Breast epithelium (tissue), 4 donors: Measurements from ENCODE around the gene LMAN2. TPM values are rescaled to one million over a fixed set of nuclear protein-coding genes. Genes with fewer than 3 reads are reported as not detected.

Experiments used
- DNase-seq, 2 donors: peaks; one replicate each; pipeline ENCODE4 v3.0.0-alpha.2; 2019; ENCODE audit warnings: low spot score in 2 of 2
- H3K27ac ChIP-seq, 2 donors: fragments of 200-600 bp; sonication (generic) in 1 of 2; one replicate each; pipeline ENCODE4 v1.5.1; 2016 to 2019; ENCODE audit warnings: mild to moderate bottlenecking in 1 of 2
- H3K27me3 ChIP-seq, 2 donors: fragments of 200-600 bp; sonication (generic) in 1 of 2; one replicate each; pipeline versions ENCODE4 v1.5.1 to v1.6.0; 2017 to 2019; ENCODE audit warnings: control low read depth in 1 of 2, mild to moderate bottlenecking in 1 of 2
- H3K36me3 ChIP-seq: fragments of 200-600 bp; one replicate; pipeline ENCODE4 v1.5.1; 2019
- H3K4me1 ChIP-seq, 2 donors: fragments of 200-600 bp; sonication (generic); one replicate each; pipeline ENCODE4 v1.5.1; 2016 to 2019; ENCODE audit warnings: control low read depth in 1 of 2
- H3K4me3 ChIP-seq, 3 donors: fragments of 200-600 bp; sonication (generic); 1 replicate in 2 of 3; 2 replicates in 1 of 3; pipeline ENCODE4 v1.5.1; 2016 to 2019; ENCODE audit warnings: mild to moderate bottlenecking in 3 of 3, moderate library complexity in 2 of 3
- H3K9me3 ChIP-seq, 2 donors: fragments of 200-600 bp; sonication (generic) in 1 of 2; one replicate each; pipeline ENCODE4 v1.5.1; 2016 to 2019; ENCODE audit warnings: control low read depth in 1 of 2
- POLR2A ChIP-seq: fragments of 450-650 bp; IDR thresholded peaks from one replicate; pipeline ENCODE4 v1.6.1; 2016; ENCODE audit warnings: antibody characterized with exemption, mild to moderate bottlenecking, moderate library complexity
- POLR2AphosphoS5 ChIP-seq, 3 donors: sonication (generic); formaldehyde crosslinking; IDR thresholded peaks; one replicate each; pipeline ENCODE4 v1.6.1; 2017; ENCODE audit warnings: antibody characterized with exemption in 3 of 3
- intact Hi-C: fragments of 100-400 bp; cut with DNase I; formaldehyde crosslinking; loops from one replicate; pipeline ENCODE4 v1.15.1; 2023; ENCODE audit warnings: low total_unique reads
- total RNA-seq, 3 donors: library from RNA; depleted of rRNA; stranded (reverse); fragments of >200 nt; gene quantifications; one replicate each; pipeline ENCODE4 v1.1.0, GENCODE V29; 2016
- TF ChIP-seq, protein P1 (sequence below), 3 donors: fragments of 450-650 bp; IDR thresholded peaks; one replicate each; pipeline ENCODE4 v1.5.1; 2016 to 2017; ENCODE audit warnings: antibody characterized with exemption in 3 of 3, mild to moderate bottlenecking in 3 of 3, moderate library complexity in 3 of 3

The LMAN2 gene
- total RNA-seq, 3 donors from 2014 or later = 139 to 188 (median 170) TPM

DNA sequence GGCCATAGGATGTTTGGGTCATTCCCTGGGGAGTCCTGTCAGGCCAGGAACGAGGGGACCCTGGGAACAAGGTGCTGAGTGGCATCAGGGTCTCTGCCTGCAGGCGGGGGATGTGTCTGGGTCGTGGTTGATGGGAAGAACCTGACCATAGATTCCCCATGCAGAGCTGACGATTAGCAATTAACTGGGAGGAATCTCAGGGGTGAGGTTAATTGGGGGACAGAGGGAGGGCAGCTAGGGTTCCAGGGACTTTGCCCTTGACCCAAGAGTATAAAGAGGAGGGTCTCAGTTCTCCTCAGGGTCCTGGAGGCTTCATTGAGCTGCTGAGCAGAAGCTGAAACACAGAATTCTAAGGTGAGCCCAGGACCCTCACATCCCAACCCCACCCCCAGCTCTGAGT, 32.7 kb upstream of the LMAN2 start, which contains the start of gene SLC34A1:
SLC34A1 (plus strand) TSS at position 301 of the 400 bp plus-strand sequence. CDS start 1,308 bp downstream, outside the sequence.
- Histone ChIP-seq H3K27me3 (no peaks in the 10 kb centered on the region), H3K36me3 (no peaks in the 10 kb centered on the region), H3K9me3 (no peaks in the 10 kb centered on the region), H3K27ac (no peak within 1 kb of the TSS), H3K4me1 (no peaks in the 10 kb centered on the region), H3K4me3 (no peak within 1 kb of the TSS)
- intact Hi-C loops = no loop called here
- DNase-seq = no peak
- TF ChIP-seq, protein P1, sequence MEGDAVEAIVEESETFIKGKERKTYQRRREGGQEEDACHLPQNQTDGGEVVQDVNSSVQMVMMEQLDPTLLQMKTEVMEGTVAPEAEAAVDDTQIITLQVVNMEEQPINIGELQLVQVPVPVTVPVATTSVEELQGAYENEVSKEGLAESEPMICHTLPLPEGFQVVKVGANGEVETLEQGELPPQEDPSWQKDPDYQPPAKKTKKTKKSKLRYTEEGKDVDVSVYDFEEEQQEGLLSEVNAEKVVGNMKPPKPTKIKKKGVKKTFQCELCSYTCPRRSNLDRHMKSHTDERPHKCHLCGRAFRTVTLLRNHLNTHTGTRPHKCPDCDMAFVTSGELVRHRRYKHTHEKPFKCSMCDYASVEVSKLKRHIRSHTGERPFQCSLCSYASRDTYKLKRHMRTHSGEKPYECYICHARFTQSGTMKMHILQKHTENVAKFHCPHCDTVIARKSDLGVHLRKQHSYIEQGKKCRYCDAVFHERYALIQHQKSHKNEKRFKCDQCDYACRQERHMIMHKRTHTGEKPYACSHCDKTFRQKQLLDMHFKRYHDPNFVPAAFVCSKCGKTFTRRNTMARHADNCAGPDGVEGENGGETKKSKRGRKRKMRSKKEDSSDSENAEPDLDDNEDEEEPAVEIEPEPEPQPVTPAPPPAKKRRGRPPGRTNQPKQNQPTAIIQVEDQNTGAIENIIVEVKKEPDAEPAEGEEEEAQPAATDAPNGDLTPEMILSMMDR (IDR thresholded peaks at IDR 0.05) = no peak
- TF ChIP-seq POLR2AphosphoS5 (IDR thresholded peaks at IDR 0.05) (no peak), POLR2A (no peak)

DNA sequence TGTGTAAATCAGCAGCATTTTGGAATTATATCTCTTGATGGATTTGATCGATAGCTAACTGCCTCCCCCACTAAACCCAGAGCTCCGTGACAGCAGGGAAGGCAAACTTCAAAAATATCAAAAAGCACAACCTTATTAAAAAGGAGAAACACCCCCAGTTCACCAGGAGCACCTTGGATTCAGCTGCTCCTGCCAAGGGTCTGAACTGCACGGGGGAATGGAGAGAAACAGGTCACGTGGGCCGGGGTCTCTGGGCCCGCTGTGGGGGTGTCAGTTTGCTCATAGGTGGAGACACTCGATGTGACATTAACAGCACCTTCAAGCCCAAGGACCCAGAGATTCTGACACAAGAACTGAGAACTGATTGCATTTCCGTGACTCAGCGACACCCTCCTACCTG, 31.7 kb upstream of the LMAN2 start:
- Histone ChIP-seq H3K27ac (no peak overlapping the region), H3K27me3 (no peaks in the 10 kb centered on the region), H3K36me3 (no peaks in the 10 kb centered on the region), H3K9me3 (no peaks in the 10 kb centered on the region), H3K4me1 (no peaks in the 10 kb centered on the region), H3K4me3 (no peak overlapping the region)
- no peak for DNase-seq
- intact Hi-C loops = no loop called here
- no peak for TF ChIP-seq POLR2AphosphoS5 (IDR thresholded peaks at IDR 0.05)
- TF ChIP-seq POLR2A = no peak
- TF ChIP-seq, protein P1 (IDR thresholded peaks at IDR 0.05) = no peak

DNA sequence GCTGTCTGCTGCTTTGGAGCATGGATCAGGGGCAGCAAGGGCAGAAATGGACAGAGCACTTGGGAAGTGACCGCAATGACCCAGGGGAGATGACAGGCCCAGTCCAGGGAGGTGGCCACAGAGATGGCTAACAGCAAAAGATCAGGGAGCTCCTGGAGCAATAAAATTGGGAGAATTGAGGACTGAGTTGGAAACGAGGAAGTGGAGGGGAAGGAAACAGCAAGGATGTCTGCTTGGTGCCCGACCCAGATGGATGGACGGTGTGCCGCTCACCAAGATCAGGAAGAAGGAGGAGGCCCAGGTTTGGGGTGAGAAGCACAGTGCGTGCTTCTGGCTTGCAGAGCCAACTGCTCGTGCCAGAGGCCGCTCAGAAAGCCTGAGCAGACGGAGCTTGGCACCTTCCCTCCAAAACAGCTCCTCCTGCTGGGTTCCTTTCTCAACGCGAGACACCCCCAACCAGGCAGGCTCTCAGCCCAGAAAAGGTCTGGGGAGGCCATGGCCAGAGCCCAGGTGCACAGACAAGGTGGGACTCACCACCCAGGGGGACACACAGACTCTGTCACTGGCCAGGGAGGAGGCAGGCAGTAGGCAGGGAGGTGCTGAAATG, 31.1 kb upstream of the LMAN2 start:
- no peak for TF ChIP-seq POLR2AphosphoS5 (IDR thresholded peaks at IDR 0.05)
- no peak for TF ChIP-seq POLR2A
- TF ChIP-seq, protein P1 (IDR thresholded peaks at IDR 0.05) = no peak
- intact Hi-C loops = no loop called here

DNA sequence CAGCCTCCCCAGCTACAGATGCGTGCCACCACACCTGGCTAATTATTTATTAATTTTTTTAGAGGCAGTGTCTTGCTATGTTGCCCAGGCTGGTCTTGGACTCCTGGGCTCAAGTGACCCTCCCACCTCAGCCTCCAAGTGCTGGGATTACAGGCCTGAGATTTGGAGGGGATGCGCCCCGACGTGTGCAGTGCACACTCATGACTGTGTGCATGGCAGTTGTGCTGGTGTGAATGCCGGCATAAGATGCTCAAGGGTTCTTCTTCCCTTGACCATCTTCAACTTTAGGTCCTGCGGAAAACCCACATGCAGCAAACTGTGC, 29.3 kb upstream of the LMAN2 start:
- no peak for DNase-seq
- Histone ChIP-seq H3K36me3 (no peaks in the 10 kb centered on the region), H3K27me3 (no peaks in the 10 kb centered on the region), H3K9me3 (no peaks in the 10 kb centered on the region), H3K4me3 (no peak overlapping the region), H3K4me1 (no peaks in the 10 kb centered on the region), H3K27ac (no peak overlapping the region)
- TF ChIP-seq, protein P1 (IDR thresholded peaks at IDR 0.05) = no peak
- TF ChIP-seq POLR2AphosphoS5 (IDR thresholded peaks at IDR 0.05) (no peak), POLR2A (no peak)
- intact Hi-C loops = no loop called here

More for the DNA sequence above, 31.1 kb upstream of the LMAN2 start:
- Histone ChIP-seq H3K4me3 (no peak overlapping the region), H3K27me3 (no peaks in the 10 kb centered on the region), H3K9me3 (no peaks in the 10 kb centered on the region), H3K27ac (no peak overlapping the region), H3K4me1 (no peaks in the 10 kb centered on the region), H3K36me3 (no peaks in the 10 kb centered on the region)
- no peak for DNase-seq

DNA sequence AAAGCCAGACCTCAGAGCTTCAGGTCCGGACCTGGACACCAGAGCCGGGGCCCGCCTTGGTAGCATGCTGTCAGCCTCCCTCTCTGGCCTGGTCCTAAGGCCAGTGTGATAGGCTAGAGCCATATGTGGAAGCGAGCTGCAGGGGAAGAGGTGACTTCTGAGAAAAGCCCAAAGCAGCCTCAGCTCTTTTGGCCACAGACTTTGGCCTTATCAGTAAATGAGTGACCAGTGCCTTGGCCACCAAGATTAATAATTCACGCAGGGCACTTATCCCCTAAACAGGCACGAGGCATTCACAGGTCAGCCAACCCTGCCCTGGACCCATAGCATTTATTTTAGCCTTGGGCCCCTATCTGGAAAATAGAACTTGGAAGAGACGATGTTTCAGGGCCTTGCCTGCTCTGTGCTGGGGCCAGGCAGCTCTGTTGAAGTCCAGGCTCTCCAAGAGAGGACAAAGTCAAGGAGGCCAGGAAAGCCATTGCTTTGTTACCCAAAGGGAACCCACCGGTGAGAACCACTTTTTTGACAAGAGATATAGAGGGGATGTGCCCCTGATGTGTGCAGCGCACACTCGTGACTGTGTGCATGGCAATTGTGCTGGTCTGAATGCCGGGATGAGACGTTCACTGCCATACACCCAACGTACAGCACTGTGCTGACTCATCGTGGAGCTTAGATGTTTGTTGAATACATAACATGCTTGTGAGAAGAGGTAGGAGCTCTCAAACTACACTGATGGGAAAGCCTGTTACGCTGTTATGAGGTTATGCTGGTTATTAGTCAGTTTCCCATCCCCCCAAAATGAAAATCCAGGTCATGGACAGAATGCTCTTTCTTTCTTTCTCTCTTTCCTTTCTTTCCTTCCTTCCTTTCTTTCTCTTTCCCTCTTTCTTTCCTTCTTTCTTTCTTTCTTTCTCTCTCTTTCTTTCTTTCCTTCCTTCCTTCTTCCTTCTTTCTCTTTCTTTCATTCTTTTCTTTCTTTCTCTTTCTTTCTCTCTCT, 27.7 kb upstream of the LMAN2 start:
- Histone ChIP-seq H3K27me3 (no peaks in the 10 kb centered on the region), H3K4me1 (no peaks in the 10 kb centered on the region), H3K4me3 (no peak overlapping the region), H3K27ac (no peak overlapping the region), H3K36me3 (no peaks in the 10 kb centered on the region), H3K9me3 (no peaks in the 10 kb centered on the region)
- intact Hi-C loops = no loop called here
- no peak for TF ChIP-seq POLR2AphosphoS5 (IDR thresholded peaks at IDR 0.05)
- TF ChIP-seq POLR2A = no peak
- TF ChIP-seq, protein P1 (IDR thresholded peaks at IDR 0.05) = no peak
- no peak for DNase-seq
